Kidney epithelial cell (primary cell): Measurements from ENCODE around the gene NFKBIB. TPM values are rescaled to one million over a fixed set of nuclear protein-coding genes. Genes with fewer than 3 reads are reported as not detected.

Experiments
- DNase-seq: peaks from one replicate; pipeline ENCODE4 v3.0.0-alpha.2; 2010; ENCODE audit warnings: low read depth
- H3K27me3 ChIP-seq: 2 replicates; pipeline ENCODE4 v1.6.0; 2011; ENCODE audit warnings: low read length; ENCODE audit not compliant: control insufficient read depth, insufficient read depth
- H3K36me3 ChIP-seq: 2 replicates; pipeline ENCODE4 v1.5.1; 2011; ENCODE audit warnings: low read length; ENCODE audit not compliant: control insufficient read depth, insufficient read depth
- H3K4me3 ChIP-seq: 2 replicates; pipeline ENCODE4 v1.5.1; 2011; ENCODE audit warnings: low read depth, mild to moderate bottlenecking, control low read depth, low read length
- CTCF ChIP-seq: IDR thresholded peaks from 2 replicates; pipeline ENCODE4 v1.5.1; 2011; ENCODE audit warnings: mild to moderate bottlenecking, moderate library complexity, low read length, control low read depth, inconsistent platforms; ENCODE audit not compliant: insufficient read depth, poor library complexity, severe bottlenecking
- total RNA-seq: library from RNA; depleted of rRNA; stranded (reverse); fragments of >200 nt; gene quantifications from 2 replicates; pipeline ENCODE4 v1.2.3, GENCODE V29; 2015

Gene NFKBIB
- total RNA-seq, 1 donor from 2014 or later = 41.7 TPM

- DNase-seq = no peak
- TF ChIP-seq CTCF = no peak
These were observed 23.9 kb upstream of the NFKBIB start for GRCh38 chr19:38875656-38876395.

GRCh38 chr19:38877781-38878574 lies 21.8 kb upstream of the NFKBIB start, which contains the start of gene RINL:
RINL (minus strand) TSS chr19:38878275; CDS start chr19:38876742, 1,533 bp downstream.
- no peak within 1 kb of the TSS for H3K4me3 ChIP-seq
- TF ChIP-seq CTCF = no peak
- no peaks in the 10 kb centered on the region for H3K27me3 ChIP-seq
- no peak for DNase-seq
- no peaks in the 10 kb centered on the region for H3K36me3 ChIP-seq

More at GRCh38 chr19:38875656-38876395, 23.9 kb upstream of the NFKBIB start:
- Histone ChIP-seq H3K36me3 (no peaks in the 10 kb centered on the region), H3K4me3 (no peak overlapping the region), H3K27me3 (no peaks in the 10 kb centered on the region)

GRCh38 chr19:38878575-38879399 lies 21.0 kb upstream of the NFKBIB start:
- H3K27me3 ChIP-seq = no peaks in the 10 kb centered on the region
- no peak overlapping the region for H3K4me3 ChIP-seq
- no peak for DNase-seq
- TF ChIP-seq CTCF = no peak
- no peaks in the 10 kb centered on the region for H3K36me3 ChIP-seq

- no peak overlapping the region for H3K4me3 ChIP-seq
- no peaks in the 10 kb centered on the region for H3K36me3 ChIP-seq
- TF ChIP-seq CTCF = no peak
- H3K27me3 ChIP-seq = no peaks in the 10 kb centered on the region
- DNase-seq = no peak
These were observed 20.4 kb upstream of the NFKBIB start for GRCh38 chr19:38879400-38879751.

GRCh38 chr19:38880076-38880881 lies 19.5 kb upstream of the NFKBIB start:
- no peak for TF ChIP-seq CTCF

More at GRCh38 chr19:38880076-38880881, 19.5 kb upstream of the NFKBIB start:
- Histone ChIP-seq H3K4me3 (no peak overlapping the region), H3K36me3 (no peaks in the 10 kb centered on the region), H3K27me3 (no peaks in the 10 kb centered on the region)
- DNase-seq = no peak
